COLO829 (cell line): ENCODE results near the gene TMEM115.

ENCODE experiments used
- DNase-seq: peaks from one replicate; pipeline ENCODE4 v3.0.0; 2012; ENCODE audit warnings: low spot score

Gene TMEM115

GRCh38 chr3:50378024-50378423 lies 18.7 kb upstream of the TMEM115 start:
- DNase-seq: no peak

GRCh38 chr3:50375258-50375931 lies 16.1 kb upstream of the TMEM115 start:
- DNase-seq: no peak

GRCh38 chr3:50374363-50375257 lies 15.3 kb upstream of the TMEM115 start:
- DNase-seq: no peak

- no peak for DNase-seq
These were observed 14.1 kb upstream of the TMEM115 start for GRCh38 chr3:50373146-50374051.

- no peak for DNase-seq
These were observed 13.0 kb upstream of the TMEM115 start for GRCh38 chr3:50372349-50372748.

DNA sequence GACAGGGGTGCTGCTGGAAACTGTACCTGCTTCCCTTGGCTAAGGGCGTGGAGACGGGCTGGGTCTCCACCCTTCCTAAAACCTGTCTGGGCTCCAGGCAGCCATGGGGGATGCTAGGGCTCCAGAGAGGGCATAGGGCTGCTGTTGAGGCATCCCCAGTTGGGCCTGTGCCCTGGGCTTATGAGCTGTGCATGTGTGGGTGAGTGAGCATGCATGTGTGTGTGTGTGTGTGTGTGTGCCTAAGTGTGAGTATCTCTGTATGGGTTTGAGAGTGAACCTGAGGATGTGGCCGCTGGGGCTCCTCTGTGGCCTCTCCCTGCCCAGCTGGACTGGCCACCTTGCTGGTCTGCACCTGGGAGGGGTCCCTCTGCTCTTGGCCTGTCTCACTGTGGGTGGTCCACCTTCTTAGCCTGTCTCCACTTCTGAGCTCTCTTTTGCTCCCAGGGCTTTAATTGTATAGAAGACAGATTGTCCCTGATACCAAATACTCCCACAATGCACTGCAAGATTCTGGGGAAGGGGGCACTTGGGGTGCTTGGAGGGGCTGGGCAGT lies 11.9 kb upstream of the TMEM115 start:
- DNase-seq: no peak

- peak; percentile 33 for DNase-seq
These were observed 11.3 kb upstream of the TMEM115 start for GRCh38 chr3:50370594-50370993.

- no peak for DNase-seq
These were observed 9.8 kb upstream of the TMEM115 start for GRCh38 chr3:50369012-50369670.

GRCh38 chr3:50365842-50366220 lies 6.5 kb upstream of the TMEM115 start:
- no peak for DNase-seq

DNA sequence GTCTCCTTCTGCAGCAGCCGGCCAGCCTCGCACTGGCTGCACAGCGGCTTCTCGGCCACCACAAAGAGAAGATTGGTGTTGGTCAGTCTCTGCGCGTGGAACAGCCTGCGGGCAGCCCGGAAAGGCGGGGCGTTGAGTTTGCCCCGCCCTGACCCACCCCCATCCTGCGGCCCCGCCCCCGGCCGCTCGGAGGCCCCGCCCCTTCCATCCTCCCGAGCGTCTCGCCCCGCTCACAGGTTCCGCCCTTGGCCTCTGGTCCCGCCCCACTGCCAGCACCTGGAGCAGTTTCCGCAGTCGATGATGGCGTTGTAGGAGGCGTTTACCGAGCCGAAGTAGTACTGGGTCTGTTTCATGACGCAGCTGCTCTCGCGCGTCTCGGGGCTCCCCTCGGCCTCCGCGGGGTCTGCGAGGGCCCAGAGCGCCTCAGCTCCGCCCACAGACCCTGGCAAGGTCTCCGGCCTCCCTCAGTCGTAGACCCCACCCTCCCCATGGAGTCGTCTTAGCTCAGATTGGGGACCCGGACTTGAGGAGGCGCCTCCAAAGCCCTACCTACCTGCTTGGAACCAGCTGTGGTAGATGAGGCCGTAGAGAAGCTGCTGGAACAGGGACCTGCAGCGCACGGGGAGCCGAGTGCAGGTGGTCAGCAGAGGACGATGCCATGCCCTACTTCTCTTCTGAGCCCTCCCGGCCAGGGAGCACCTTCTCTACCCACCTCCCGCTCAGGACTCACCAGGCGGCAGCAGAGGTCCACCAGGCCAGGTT lies 5.9 kb upstream of the TMEM115 start:
- DNase-seq: peak; percentile 90

- no peak for DNase-seq
These were observed 5.3 kb upstream of the TMEM115 start for GRCh38 chr3:50364573-50365079.

GRCh38 chr3:50359760-50360110 lies 414 bp upstream of the TMEM115 start:
- DNase-seq: no peak

GRCh38 chr3:50358355-50358910 lies 888 bp downstream of the TMEM115 start:
- DNase-seq: no peak

- no peak for DNase-seq
These were observed 1.8 kb downstream of the TMEM115 start for GRCh38 chr3:50357481-50357880.

DNA sequence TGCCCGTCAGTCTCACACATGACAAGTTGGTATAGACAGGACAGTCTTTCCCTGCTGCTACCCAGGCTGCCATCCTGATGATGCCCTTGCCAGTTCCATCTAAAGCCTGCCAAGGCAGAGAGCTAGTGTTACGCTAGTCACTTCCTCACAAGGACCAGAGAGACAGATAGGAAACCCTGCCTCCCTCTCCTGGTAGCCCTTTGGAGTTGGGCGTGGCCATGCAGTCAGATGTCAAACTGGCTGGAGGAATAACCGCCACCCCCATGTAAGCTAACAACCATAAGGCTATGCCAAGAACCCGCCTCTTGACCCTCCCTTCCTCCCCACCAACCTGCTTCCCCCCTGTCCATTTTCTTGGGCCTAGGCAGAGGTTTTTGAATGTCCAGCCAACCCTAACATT lies 2.8 kb downstream of the TMEM115 start:
- DNase-seq: peak; percentile 43

DNA sequence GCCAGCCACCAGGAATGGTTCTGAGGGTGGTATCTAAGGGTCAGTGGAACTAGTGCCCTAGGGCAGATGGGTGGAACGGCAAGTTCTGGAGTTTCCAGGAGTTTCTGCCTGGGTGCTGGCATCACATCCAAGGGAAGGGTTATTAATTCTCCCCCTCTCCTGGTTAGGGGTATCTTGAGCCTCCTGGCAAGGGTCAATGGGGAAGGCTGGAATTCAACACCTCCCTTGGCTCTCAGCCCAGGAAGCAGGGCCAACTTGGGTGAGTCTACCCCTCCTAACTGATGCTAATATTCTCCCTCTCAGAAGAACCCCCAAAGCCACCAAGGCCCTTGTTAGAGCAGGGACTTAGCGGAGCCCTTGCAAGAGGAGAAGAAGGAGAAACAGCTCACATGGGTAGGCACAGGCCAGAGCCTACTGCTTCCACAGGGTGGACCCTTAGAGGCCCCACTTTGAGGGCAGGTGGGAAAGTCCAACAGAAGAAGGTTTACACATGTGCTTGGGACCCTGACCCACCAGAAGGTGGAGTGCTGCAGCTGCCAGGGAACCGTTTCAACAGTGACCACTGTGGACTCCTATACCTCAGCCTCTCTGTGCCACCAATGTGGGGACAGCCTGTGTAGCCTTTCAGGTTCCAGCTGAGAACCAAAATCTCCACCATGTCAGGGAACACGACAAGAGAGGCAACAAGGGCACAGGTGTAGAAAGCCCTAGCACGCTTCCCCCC lies 3.3 kb downstream of the TMEM115 start:
- DNase-seq: no peak

GRCh38 chr3:50354850-50355249 lies 4.5 kb downstream of the TMEM115 start:
- DNase-seq: no peak

DNA sequence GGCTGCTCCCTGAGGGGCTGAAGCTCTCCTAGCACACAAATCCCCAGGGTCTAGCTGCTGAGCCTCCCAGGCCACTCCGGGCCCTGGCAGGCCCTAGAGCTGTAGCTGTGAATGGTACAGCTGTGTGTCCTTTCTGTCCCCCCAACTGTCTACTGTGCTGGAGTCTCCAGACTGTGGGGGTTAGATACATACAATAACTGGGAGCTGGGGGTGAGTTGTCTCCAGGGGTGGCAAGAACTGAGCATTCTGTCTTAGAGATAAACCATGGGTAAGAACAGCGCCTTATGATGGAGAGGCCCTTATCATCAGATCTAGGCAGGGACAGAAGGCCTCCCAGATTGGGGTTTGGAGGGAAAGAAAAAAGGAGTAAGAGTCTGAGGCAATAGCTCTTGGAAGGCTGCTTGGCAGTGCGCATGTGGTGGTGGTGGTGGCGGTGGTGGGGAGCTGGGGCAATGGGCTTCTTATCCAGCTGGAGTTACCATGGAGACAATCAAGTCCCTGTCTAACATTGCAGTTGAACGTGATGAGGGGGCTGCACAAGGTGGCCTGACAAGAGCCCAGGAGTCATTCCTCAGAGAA lies 5.0 kb downstream of the TMEM115 start:
- no peak for DNase-seq
